ENCODE data around the gene AQP12B.

DNA sequence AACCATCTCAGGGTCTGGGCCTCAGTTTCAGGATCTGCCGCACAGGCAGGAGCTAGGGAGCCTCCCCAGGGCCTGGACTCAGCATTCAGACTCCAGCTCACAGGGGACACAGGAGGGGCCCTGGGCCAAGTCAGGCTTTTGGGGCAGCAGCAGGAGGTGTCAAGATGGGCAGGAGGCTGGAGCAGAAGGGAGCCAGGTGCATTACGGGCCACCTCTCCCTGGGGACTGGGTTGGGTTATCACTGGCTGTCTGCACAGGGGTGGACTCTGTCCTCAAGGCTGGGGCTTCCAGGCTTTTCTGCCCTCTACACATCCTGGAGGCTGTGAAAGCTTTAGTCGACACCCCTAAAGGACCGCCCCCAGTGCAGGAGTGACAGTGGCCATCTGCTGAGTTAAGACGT, 29.0 kb upstream of the AQP12B start:
- TF ChIP-seq, protein P1, sequence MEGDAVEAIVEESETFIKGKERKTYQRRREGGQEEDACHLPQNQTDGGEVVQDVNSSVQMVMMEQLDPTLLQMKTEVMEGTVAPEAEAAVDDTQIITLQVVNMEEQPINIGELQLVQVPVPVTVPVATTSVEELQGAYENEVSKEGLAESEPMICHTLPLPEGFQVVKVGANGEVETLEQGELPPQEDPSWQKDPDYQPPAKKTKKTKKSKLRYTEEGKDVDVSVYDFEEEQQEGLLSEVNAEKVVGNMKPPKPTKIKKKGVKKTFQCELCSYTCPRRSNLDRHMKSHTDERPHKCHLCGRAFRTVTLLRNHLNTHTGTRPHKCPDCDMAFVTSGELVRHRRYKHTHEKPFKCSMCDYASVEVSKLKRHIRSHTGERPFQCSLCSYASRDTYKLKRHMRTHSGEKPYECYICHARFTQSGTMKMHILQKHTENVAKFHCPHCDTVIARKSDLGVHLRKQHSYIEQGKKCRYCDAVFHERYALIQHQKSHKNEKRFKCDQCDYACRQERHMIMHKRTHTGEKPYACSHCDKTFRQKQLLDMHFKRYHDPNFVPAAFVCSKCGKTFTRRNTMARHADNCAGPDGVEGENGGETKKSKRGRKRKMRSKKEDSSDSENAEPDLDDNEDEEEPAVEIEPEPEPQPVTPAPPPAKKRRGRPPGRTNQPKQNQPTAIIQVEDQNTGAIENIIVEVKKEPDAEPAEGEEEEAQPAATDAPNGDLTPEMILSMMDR (IDR thresholded peaks at IDR 0.05), result no peak
- no peak for TF ChIP-seq EP300 (IDR thresholded peaks at IDR 0.05)
